GM18517 (cell line): ENCODE measurements around the gene CDKAL1.

Source experiments
- ATAC-seq: cut with Tn5 transposase; IDR thresholded peaks from one replicate; pipeline ENCODE4 v1.9.1; 2021; ENCODE audit warnings: mild to moderate bottlenecking, moderate library complexity; ENCODE audit not compliant: unreplicated experiment

The CDKAL1 gene

DNA sequence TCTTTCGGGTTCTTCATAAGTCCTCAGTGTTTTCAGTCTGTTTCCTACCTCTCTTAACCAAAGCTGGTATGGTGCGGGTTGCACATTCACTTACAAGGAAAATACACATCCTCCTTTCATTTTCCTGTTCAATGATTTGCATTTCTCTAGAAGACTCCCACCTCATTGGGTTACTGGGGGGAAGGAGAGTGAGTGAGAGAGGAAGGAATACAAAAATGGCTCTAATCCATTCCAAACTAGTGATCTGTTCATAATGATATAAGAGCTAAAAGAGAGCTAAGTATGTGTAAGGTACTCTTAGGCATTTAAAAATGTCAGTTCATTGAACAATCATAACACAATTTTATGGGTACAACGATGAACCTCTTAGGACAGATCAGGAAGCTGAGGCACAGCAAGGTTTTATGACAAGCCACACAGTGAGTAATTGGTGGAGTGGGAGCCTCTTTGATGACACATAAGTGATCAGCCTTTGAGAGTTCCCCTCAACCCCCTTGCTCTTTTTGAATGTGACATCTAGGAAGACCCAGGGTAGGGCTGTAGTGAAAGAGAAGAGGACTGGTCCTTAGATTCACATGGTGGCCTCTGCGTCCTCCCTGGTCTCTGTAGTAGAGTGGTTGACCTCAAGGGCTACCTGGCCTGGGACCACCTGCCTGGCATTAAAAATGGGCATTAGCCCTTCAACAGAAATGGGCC lies 730.9 kb downstream of the CDKAL1 start:
- ATAC-seq: no peak

DNA sequence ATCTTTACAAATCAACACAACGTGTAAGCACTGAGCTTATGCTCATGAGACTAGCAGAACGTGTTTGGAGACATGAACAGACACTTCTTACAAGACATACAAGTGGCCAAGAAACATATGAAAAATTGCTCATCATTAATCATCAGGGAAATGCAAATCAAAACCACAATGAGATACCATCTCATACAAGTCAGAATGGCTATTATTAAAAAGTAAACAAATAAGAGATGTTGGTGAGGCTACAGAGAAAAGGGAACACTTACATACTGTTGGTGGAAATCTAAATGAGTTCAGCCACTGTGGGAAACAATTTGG lies 731.4 kb downstream of the CDKAL1 start:
- no peak for ATAC-seq

DNA sequence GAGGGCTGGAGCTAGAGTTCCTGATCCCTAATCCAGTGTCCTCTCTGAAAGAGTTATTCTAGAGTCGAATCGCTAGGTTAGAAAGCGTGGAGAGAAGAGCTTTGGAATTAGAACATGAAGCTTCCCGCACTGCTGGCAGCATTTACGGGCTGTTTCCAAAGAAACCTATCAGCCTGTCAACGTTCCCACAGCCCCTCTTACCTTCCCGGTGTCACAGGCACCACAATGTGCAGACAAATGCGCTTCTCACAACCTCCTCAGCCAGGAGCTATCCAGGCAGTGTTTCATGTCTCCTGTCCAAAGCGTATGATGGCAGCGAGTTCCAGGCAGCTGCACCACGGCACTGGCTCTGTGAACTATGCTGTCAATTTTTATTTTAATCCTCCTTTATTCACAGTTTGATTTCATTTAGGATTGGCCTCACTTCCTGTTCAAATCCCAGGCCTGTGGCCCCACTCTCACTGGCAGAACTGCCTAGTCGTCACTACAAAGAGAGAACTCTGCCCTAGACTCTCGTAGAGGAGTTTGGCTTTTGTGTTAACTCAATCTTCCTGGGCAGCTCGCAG lies 736.5 kb downstream of the CDKAL1 start:
- no peak for ATAC-seq

DNA sequence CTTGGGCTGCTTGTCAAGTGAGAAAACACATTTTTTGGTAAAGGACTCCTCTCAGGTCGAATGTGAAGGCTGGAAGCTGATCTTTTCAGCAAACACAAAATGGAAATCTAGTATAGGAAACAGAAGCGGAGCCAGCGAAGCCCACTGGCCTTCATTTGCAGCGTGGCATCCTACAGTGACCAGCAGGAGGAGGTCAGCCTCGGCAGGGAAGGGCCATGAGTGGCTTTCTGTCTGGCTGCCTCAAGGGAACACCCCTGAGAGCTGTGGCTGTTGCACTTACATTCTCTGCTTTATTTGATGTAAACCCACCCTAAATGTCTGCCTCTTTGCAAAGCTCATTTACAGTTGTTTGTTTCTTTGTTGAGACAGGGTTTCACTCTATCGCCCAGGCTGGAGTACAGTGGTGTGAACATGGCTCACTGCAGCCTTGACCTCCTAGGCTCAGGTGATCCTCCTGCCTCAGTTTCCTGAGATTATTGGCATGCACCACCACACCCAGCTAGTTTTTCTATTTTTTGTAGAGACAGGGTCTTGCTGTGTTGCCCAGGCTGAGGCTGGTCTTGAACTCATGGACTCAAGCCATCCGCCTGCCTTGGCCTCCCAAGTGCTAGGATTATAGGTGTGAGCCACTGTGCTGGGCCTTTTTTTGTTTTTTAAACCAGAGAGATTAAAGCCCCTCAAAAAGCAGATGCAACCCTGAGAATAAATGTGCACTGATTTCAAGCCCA lies 737.3 kb downstream of the CDKAL1 start:
- no peak for ATAC-seq

DNA sequence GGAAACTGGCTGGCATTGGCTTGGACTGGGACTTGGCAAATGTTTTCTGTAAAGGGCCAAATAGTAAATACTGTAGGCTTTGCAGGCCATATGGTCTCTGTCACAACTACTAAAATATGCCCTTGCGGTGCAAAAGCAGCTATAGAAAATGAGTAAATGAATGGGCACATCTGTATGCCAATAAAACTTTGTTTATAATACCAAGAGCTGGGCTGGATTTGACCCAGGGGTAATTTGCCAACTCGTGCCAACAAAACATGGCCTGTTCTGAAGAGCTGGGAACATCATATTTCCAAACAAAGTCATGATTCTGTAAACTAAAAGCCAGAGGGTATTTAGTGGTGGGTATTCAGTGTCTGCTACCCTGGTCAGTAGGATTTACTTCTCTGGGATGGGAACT lies 739.2 kb downstream of the CDKAL1 start:
- no peak for ATAC-seq

DNA sequence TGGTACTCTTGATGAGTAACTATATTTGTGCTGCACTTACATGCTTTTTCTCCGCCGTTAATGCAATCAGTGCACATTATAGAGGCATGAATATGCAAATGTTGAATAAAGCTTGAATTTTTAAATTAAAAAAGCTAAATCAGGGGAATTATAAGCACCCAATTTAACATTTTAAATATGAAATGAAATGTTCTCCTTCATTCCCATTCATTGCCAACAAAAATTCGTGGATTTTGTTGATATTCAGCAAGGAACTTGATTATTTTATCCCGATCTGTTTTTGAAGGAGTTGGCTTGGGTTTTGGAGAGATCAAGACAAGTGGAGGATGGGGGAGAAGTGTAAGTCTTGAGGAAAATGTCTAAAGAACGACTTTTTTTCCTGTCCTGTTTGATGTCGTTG lies 740.6 kb downstream of the CDKAL1 start:
- no peak for ATAC-seq

DNA sequence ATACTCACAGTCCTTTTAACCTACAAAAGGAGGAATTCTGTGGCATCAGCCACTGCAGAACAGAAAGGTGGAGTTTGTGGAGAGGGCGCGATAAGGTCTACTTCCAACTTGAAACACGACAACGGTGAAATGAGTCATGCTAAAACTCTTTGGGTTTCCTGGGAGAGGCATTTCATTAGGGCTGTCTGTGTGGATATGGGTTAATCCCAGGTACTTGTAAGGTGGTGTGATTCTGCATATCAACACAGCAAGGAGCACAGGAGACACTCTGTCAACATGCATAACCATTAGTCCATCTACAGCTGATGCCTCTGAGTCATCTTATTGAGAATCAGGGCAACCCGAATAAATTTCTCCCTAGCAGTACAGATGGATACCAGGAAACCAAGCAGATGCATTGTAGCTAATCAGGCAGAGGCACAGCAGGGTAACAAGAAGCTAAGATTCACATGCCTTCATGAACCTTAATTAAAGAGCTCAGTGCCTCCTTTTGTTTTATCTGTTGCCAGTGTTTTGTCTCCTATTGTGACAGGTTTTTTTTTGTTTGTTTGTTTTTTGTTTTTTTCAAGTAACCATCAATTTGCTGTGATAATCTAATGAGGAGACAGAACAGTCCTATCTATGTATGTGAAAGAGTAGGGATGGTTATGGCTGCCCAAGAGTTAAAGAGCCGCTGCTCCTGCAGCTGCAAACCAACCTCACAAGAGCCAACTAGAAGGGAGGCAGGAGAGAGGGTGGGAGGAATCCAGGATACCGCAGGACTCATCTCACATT lies 743.5 kb downstream of the CDKAL1 start:
- no peak for ATAC-seq

DNA sequence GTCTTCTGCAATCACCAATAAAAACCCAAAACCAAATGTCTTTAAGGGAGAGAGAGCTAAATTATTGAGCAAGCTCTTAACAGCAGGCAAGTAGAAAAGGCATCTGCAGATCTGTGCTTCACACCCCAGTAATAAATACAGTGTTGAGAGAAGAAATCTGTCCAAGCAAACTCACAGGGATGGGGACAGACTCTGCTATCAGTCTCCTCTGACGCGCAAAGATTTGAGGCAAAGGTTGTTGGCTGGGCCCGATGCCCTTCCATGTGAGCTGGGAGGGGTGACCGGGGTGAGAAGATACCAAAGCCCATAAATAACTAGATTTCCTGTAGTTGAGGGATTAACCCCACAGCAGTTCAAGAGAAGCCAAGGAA lies 744.1 kb downstream of the CDKAL1 start:
- ATAC-seq: no peak

DNA sequence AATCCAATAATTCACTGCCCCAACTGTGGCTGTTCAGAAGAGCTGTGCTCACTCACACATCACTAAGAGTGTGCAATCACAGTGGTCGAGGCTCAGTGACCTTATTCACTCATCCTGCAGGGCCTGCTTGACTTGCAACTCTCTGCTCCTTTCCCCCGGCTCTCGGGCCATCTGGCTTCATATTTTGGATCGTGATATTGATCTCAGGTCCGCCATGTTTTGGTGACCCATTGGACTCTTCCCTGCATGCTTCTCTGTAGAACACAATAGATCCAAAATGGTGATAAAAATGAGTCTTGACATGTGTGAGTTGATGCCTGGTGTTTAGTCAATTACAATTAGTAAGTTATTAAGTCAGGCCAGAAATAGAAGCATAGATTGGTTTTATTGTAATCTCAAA lies 745.4 kb downstream of the CDKAL1 start:
- no peak for ATAC-seq

DNA sequence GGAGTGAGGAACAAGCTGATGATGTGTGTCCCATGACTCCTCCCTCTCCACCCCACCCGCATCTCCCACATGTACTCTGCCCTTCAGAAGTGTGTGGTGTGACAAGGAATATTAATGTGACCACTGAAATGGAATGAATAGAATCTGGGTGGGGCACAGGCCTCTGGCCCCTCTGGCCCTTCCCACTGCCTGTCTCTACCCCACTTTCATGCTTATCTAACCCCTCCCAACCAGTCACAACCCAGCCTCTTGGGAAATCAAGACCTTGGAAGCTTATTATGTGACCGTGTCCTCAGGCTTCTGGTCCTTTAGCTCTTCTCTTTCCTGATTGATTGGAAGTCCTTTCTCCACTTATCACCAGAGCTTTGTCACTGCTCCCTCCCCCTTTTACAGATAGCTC lies 747.1 kb downstream of the CDKAL1 start:
- no peak for ATAC-seq
